Stomach (tissue), 4 donors: ENCODE results near the gene LTBP4.

ENCODE experiments used
- CTCF ChIP-seq, 7 experiments: fragments of 450-650 bp in 4 of 7; fragments of 200-600 bp in 3 of 7; sonication (generic) in 3 of 7; IDR thresholded peaks; one replicate each; pipeline ENCODE4 v1.5.1; 2016 to 2019; ENCODE audit warnings: antibody characterized with exemption in 7 of 7, control low read depth in 2 of 7, mild to moderate bottlenecking in 1 of 7
- POLR2A ChIP-seq, 4 donors: fragments of 450-650 bp; IDR thresholded peaks; one replicate each; pipeline ENCODE4 v1.6.1; 2016; ENCODE audit warnings: antibody characterized with exemption in 4 of 4, control low read depth in 2 of 4, mild to moderate bottlenecking in 1 of 4, moderate library complexity in 1 of 4
- POLR2AphosphoS5 ChIP-seq, 3 donors: sonication (generic); formaldehyde crosslinking; IDR thresholded peaks; one replicate each; pipeline ENCODE4 v1.6.1; 2016; ENCODE audit warnings: antibody characterized with exemption in 3 of 3

- no peak for TF ChIP-seq POLR2A (IDR thresholded peaks at IDR 0.05)
- no peak for TF ChIP-seq CTCF (IDR thresholded peaks at IDR 0.05)
- no peak for TF ChIP-seq POLR2AphosphoS5 (IDR thresholded peaks at IDR 0.05)
Measured at GRCh38 chr19:40580619-40581018, 20.6 kb upstream of the LTBP4 start.
